HEK293 (cell line): ENCODE data around the gene ITPA.

Experiments used
- OVOL3 ChIP-seq: fragments of 450-650 bp; formaldehyde crosslinking; IDR thresholded peaks from 2 replicates; pipeline ENCODE4 v1.5.1; 2016; ENCODE audit warnings: missing biosample characterization, missing genetic modification characterization
- ZNF132 ChIP-seq: fragments of 450-650 bp; formaldehyde crosslinking; IDR thresholded peaks from 2 replicates; pipeline ENCODE4 v1.5.1; 2017; ENCODE audit warnings: missing biosample characterization, missing genetic modification characterization, borderline replicate concordance
- TF ChIP-seq, protein P1 (sequence below): fragments of 450-650 bp; formaldehyde crosslinking; IDR thresholded peaks from 2 replicates; pipeline ENCODE4 v1.5.1; 2016; ENCODE audit warnings: missing biosample characterization, missing genetic modification characterization
- TF ChIP-seq, protein P2 (sequence below): fragments of 450-650 bp; formaldehyde crosslinking; IDR thresholded peaks from 2 replicates; pipeline ENCODE4 v1.5.1; 2016; ENCODE audit warnings: missing biosample characterization, missing genetic modification characterization

DNA sequence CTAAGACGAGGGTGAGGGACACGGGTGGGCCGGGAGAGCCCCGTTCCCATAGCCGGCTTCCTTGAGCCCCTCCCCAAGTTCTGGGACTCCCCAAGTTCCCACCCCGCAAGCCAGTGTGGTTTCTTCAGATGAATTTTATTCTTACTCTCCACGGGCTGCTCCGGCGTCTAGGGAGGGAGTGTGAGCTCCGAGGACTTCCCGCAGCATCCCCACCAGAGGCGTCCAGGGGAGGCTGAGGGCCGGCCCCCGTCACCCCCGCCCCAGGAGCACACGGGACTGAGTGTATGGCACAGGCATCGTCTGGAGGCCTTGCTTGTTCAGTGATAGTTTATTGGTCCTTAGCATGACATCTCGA, 39.7 kb downstream of the ITPA start:
- TF ChIP-seq, protein P1, sequence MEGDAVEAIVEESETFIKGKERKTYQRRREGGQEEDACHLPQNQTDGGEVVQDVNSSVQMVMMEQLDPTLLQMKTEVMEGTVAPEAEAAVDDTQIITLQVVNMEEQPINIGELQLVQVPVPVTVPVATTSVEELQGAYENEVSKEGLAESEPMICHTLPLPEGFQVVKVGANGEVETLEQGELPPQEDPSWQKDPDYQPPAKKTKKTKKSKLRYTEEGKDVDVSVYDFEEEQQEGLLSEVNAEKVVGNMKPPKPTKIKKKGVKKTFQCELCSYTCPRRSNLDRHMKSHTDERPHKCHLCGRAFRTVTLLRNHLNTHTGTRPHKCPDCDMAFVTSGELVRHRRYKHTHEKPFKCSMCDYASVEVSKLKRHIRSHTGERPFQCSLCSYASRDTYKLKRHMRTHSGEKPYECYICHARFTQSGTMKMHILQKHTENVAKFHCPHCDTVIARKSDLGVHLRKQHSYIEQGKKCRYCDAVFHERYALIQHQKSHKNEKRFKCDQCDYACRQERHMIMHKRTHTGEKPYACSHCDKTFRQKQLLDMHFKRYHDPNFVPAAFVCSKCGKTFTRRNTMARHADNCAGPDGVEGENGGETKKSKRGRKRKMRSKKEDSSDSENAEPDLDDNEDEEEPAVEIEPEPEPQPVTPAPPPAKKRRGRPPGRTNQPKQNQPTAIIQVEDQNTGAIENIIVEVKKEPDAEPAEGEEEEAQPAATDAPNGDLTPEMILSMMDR (tag by site-specific recombination) = no peak
- TF ChIP-seq ZNF132 (tag by site-specific recombination) = no peak
- TF ChIP-seq OVOL3 (tag by site-specific recombination) = no peak
- TF ChIP-seq, protein P2, sequence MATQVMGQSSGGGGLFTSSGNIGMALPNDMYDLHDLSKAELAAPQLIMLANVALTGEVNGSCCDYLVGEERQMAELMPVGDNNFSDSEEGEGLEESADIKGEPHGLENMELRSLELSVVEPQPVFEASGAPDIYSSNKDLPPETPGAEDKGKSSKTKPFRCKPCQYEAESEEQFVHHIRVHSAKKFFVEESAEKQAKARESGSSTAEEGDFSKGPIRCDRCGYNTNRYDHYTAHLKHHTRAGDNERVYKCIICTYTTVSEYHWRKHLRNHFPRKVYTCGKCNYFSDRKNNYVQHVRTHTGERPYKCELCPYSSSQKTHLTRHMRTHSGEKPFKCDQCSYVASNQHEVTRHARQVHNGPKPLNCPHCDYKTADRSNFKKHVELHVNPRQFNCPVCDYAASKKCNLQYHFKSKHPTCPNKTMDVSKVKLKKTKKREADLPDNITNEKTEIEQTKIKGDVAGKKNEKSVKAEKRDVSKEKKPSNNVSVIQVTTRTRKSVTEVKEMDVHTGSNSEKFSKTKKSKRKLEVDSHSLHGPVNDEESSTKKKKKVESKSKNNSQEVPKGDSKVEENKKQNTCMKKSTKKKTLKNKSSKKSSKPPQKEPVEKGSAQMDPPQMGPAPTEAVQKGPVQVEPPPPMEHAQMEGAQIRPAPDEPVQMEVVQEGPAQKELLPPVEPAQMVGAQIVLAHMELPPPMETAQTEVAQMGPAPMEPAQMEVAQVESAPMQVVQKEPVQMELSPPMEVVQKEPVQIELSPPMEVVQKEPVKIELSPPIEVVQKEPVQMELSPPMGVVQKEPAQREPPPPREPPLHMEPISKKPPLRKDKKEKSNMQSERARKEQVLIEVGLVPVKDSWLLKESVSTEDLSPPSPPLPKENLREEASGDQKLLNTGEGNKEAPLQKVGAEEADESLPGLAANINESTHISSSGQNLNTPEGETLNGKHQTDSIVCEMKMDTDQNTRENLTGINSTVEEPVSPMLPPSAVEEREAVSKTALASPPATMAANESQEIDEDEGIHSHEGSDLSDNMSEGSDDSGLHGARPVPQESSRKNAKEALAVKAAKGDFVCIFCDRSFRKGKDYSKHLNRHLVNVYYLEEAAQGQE (tag by site-specific recombination) = no peak
